HepG2 (cell line): ENCODE results near the gene TK2. TPM values are rescaled to one million over a fixed set of nuclear protein-coding genes. Genes with fewer than 3 reads are reported as not detected.
A peak's percentile ranks its signal among the peaks of the same experiment; 100 is the strongest.

Source experiments
- ATAC-seq: fragments of 200-7000 bp; cut with Tn5 transposase; 3 replicates; pipeline ENCODE4 v1.9.1; 2020; ENCODE audit warnings: mild to moderate bottlenecking, moderate library complexity
- BruUV-seq: library from RNA; stranded (reverse); fragments of 400-500 nt; replicated peaks from 2 replicates; lab custom pipeline; 2021; lab: Mats Ljungman, UMichigan
- CTCF ChIA-PET: fragments of 300-600 bp; formaldehyde crosslinking; extraction: SDS; loops from one replicate; lab custom pipeline; 2021; ENCODE audit warnings: low total read pairs, inconsistent platforms, low intra/inter-chr PET ratio; lab: Yijun Ruan, JAX
- POLR2A ChIA-PET: fragments of 350-600 bp; sonication (Branson Sonifier 250); formaldehyde crosslinking; loops from one replicate; lab custom pipeline; 2020; ENCODE audit warnings: antibody characterized with exemption, inconsistent platforms; lab: Yijun Ruan, JAX
- DNase-seq: peaks from one replicate; pipeline ENCODE4 v3.0.0-alpha.2; 2015; ENCODE audit warnings: low spot score
- FAIRE-seq: peaks from 3 replicates; lab custom pipeline; 2011; peaks lifted over from hg19 to GRCh38; lab: Jason Lieb, UNC
- H2AFZ ChIP-seq: one replicate; pipeline ENCODE4 v1.6.1; 2011; ENCODE audit warnings: low read length, inconsistent platforms
- H3K27ac ChIP-seq: fragments of 300-600 bp; 3 replicates; pipeline ENCODE4 v1.8.0; 2011; ENCODE audit warnings: mixed run types, mild to moderate bottlenecking, mixed read lengths, low read length, inconsistent platforms; ENCODE audit not compliant: insufficient read depth; ENCODE audit errors: extremely low read length
- H3K27me3 ChIP-seq, 2 experiments: fragments of 200-600 bp in 1 of 2; 2 replicates in 1 of 2; 3 replicates in 1 of 2; pipeline versions ENCODE4 v1.6.0 to v1.8.0; 2011; ENCODE audit warnings: low read length in 2 of 2, mild to moderate bottlenecking in 2 of 2, moderate library complexity in 2 of 2, inconsistent platforms in 1 of 2; ENCODE audit not compliant: insufficient read depth in 2 of 2, control insufficient read depth in 1 of 2
- H3K36me3 ChIP-seq, 2 experiments: fragments of 200-600 bp in 1 of 2; replicated peaks in 1 of 2; 2 replicates in 1 of 2; 3 replicates in 1 of 2; pipeline versions ENCODE4 v1.5.1 to v1.8.0; 2011; ENCODE audit warnings: low read length in 2 of 2, inconsistent platforms in 1 of 2; ENCODE audit not compliant: insufficient read depth in 2 of 2, control insufficient read depth in 1 of 2
- H3K4me1 ChIP-seq: 2 replicates; pipeline ENCODE4 v1.5.1; 2012; ENCODE audit warnings: low read length, inconsistent platforms; ENCODE audit not compliant: insufficient read depth
- H3K4me2 ChIP-seq: 2 replicates; pipeline ENCODE4 v1.6.0; 2011; ENCODE audit warnings: low read depth, low read length, inconsistent platforms
- H3K4me3 ChIP-seq, 3 experiments: fragments of 200-600 bp in 1 of 3; sonication (generic), shearing (Covaris generic) in 1 of 3; replicated peaks in 1 of 3; 2 replicates each; pipeline ENCODE4 v1.5.1; 2011 to 2016; ENCODE audit warnings: low read length in 3 of 3, inconsistent platforms in 2 of 3, low read depth in 2 of 3, mild to moderate bottlenecking in 2 of 3, control low read depth in 1 of 3, mixed read lengths in 1 of 3; ENCODE audit not compliant: insufficient read depth in 1 of 3
- H3K79me2 ChIP-seq: one replicate; pipeline ENCODE4 v1.6.1; 2011; ENCODE audit warnings: low read length, inconsistent platforms; ENCODE audit not compliant: insufficient read depth
- H3K9ac ChIP-seq: 2 replicates; pipeline ENCODE4 v1.6.0; 2011; ENCODE audit warnings: mild to moderate bottlenecking, low read depth, low read length, inconsistent platforms; ENCODE audit not compliant: insufficient read depth
- H3K9me3 ChIP-seq: 2 replicates; pipeline ENCODE4 v1.5.1; 2012; ENCODE audit warnings: mild to moderate bottlenecking, low read length
- H4K20me1 ChIP-seq: 2 replicates; pipeline ENCODE4 v1.6.0; 2011; ENCODE audit warnings: inconsistent platforms, mild to moderate bottlenecking, low read length, moderate library complexity; ENCODE audit not compliant: insufficient read depth
- CHCHD3 ChIP-seq: sonication (generic); formaldehyde crosslinking; IDR thresholded peaks from 2 replicates; pipeline ENCODE4 v1.8.0; 2022; ENCODE audit warnings: mild to moderate bottlenecking, missing genetic modification reagents, moderate library complexity
- E2F1 ChIP-seq: sonication (generic); formaldehyde crosslinking; IDR thresholded peaks from 2 replicates; pipeline ENCODE4 v1.5.0; 2020; ENCODE audit warnings: missing genetic modification reagents
- MAFK ChIP-seq, 2 experiments: IDR thresholded peaks in 1 of 2; conservative IDR thresholded peaks in 1 of 2; 2 replicates each; pipeline ENCODE4 v1.6.1; 2011; ENCODE audit warnings: improper control_type of control experiment in 2 of 2, low read length in 2 of 2
- POGZ ChIP-seq: sonication (generic); formaldehyde crosslinking; IDR thresholded peaks from 2 replicates; pipeline ENCODE4 v1.4.0; 2020; ENCODE audit warnings: mild to moderate bottlenecking, missing genetic modification reagents
- ZNF317 ChIP-seq: sonication (generic); formaldehyde crosslinking; IDR thresholded peaks from 2 replicates; pipeline ENCODE4 v1.5.0; 2020; ENCODE audit warnings: mild to moderate bottlenecking, missing genetic modification reagents
- WGBS: methylation state at CpG from one replicate; pipeline ENCODE4 v1.1.6; 2017; ENCODE audit warnings: low lambda C conversion rate; 5-methylcytosine and 5-hydroxymethylcytosine counted together
- in situ Hi-C: cut with HindIII; loops from 2 replicates; pipeline ENCODE4 v1.10.0; 2017; ENCODE audit warnings: low pct_unique_long_range_greater_than_20kb; ENCODE audit not compliant: extremely low pct_ligation_motif_present
- intact Hi-C: fragments of 100-400 bp; cut with micrococcal nuclease; formaldehyde crosslinking; loops from one replicate; pipeline ENCODE4 v1.10.0; 2022; ENCODE audit not compliant: unreplicated experiment
- polyA plus RNA-seq, 8 experiments: library from polyadenylated mRNA; depleted of rRNA in 3 of 8; stranded (reverse) in 7 of 8; unstranded in 1 of 8; fragments of >200 nt; fragmentation: Illumina TruSeq in 4 of 8; extraction: Trizol in 4 of 8; gene quantifications; 2 replicates each; pipeline versions ENCODE4 v1.2.1 to v1.2.3, GENCODE V29; 2011 to 2016; ENCODE audit warnings: low read depth in 4 of 8, missing spikeins in 1 of 8, mixed read lengths in 1 of 8; ENCODE audit not compliant: insufficient read depth in 1 of 8
- total RNA-seq, 5 experiments: library from RNA; depleted of rRNA; stranded (reverse); fragments of >200 nt; fragmentation: Illumina TruSeq; extraction: Trizol; gene quantifications; 2 replicates each; pipeline ENCODE4 v1.2.3, GENCODE V29; 2016; ENCODE audit warnings: low read depth in 1 of 5
- TF ChIP-seq, protein P1 (sequence below): fragments of 450-650 bp; IDR thresholded peaks from 2 replicates; pipeline ENCODE4 v1.6.1; 2016
- TF ChIP-seq, protein P2 (sequence below): sonication (generic); formaldehyde crosslinking; IDR thresholded peaks from 2 replicates; pipeline ENCODE4 v1.5.1; 2020; ENCODE audit warnings: missing genetic modification reagents, mild to moderate bottlenecking, borderline replicate concordance
- TF ChIP-seq, protein P3 (sequence below), 2 experiments: sonication (generic) in 1 of 2; formaldehyde crosslinking in 1 of 2; IDR thresholded peaks; 2 replicates each; pipeline versions ENCODE4 v1.6.1 to v1.9.0; 2014 to 2022; ENCODE audit warnings: antibody characterized with exemption in 1 of 2, borderline replicate concordance in 1 of 2, inconsistent platforms in 1 of 2, low read depth in 1 of 2, missing genetic modification reagents in 1 of 2
- TF ChIP-seq, protein P4 (sequence below): sonication (generic); formaldehyde crosslinking; IDR thresholded peaks from 2 replicates; pipeline ENCODE4 v1.4.0; 2020; ENCODE audit warnings: missing genetic modification reagents

TK2 gene
- total and polyA plus RNA-seq, 2 of the 13 experiments (the other 11 are each of a cell fraction or from before 2014, with no cell fraction given): 18.7 to 21.0 TPM

- CTCF ChIA-PET: no interaction called here
- in situ Hi-C loops: no loop called here
- no TSS peak for BruUV-seq
- TF ChIP-seq ZNF317 (CRISPR knock-in tag): no peak
- TF ChIP-seq POGZ (CRISPR knock-in tag): no peak
- TF ChIP-seq, protein P1, sequence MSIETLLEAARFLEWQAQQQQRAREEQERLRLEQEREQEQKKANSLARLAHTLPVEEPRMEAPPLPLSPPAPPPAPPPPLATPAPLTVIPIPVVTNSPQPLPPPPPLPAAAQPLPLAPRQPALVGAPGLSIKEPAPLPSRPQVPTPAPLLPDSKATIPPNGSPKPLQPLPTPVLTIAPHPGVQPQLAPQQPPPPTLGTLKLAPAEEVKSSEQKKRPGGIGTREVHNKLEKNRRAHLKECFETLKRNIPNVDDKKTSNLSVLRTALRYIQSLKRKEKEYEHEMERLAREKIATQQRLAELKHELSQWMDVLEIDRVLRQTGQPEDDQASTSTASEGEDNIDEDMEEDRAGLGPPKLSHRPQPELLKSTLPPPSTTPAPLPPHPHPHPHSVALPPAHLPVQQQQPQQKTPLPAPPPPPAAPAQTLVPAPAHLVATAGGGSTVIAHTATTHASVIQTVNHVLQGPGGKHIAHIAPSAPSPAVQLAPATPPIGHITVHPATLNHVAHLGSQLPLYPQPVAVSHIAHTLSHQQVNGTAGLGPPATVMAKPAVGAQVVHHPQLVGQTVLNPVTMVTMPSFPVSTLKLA: peak; percentile 42
- TF ChIP-seq E2F1: no peak
- TF ChIP-seq, protein P2, sequence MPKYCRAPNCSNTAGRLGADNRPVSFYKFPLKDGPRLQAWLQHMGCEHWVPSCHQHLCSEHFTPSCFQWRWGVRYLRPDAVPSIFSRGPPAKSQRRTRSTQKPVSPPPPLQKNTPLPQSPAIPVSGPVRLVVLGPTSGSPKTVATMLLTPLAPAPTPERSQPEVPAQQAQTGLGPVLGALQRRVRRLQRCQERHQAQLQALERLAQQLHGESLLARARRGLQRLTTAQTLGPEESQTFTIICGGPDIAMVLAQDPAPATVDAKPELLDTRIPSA (CRISPR knock-in tag): no peak
- TF ChIP-seq, protein P3, sequence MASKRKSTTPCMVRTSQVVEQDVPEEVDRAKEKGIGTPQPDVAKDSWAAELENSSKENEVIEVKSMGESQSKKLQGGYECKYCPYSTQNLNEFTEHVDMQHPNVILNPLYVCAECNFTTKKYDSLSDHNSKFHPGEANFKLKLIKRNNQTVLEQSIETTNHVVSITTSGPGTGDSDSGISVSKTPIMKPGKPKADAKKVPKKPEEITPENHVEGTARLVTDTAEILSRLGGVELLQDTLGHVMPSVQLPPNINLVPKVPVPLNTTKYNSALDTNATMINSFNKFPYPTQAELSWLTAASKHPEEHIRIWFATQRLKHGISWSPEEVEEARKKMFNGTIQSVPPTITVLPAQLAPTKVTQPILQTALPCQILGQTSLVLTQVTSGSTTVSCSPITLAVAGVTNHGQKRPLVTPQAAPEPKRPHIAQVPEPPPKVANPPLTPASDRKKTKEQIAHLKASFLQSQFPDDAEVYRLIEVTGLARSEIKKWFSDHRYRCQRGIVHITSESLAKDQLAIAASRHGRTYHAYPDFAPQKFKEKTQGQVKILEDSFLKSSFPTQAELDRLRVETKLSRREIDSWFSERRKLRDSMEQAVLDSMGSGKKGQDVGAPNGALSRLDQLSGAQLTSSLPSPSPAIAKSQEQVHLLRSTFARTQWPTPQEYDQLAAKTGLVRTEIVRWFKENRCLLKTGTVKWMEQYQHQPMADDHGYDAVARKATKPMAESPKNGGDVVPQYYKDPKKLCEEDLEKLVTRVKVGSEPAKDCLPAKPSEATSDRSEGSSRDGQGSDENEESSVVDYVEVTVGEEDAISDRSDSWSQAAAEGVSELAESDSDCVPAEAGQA (IDR thresholded peaks at IDR 0.05; ENCODE audit: low read depth): no peak
- TF ChIP-seq, protein P3 (CRISPR knock-in tag; IDR thresholded peaks at IDR 0.05; ENCODE audit: borderline replicate concordance): no peak
- no peak for TF ChIP-seq CHCHD3 (CRISPR knock-in tag)
- TF ChIP-seq, protein P4, sequence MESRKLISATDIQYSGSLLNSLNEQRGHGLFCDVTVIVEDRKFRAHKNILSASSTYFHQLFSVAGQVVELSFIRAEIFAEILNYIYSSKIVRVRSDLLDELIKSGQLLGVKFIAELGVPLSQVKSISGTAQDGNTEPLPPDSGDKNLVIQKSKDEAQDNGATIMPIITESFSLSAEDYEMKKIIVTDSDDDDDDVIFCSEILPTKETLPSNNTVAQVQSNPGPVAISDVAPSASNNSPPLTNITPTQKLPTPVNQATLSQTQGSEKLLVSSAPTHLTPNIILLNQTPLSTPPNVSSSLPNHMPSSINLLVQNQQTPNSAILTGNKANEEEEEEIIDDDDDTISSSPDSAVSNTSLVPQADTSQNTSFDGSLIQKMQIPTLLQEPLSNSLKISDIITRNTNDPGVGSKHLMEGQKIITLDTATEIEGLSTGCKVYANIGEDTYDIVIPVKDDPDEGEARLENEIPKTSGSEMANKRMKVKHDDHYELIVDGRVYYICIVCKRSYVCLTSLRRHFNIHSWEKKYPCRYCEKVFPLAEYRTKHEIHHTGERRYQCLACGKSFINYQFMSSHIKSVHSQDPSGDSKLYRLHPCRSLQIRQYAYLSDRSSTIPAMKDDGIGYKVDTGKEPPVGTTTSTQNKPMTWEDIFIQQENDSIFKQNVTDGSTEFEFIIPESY (CRISPR knock-in tag): no peak
- peak; percentile 85 for TF ChIP-seq MAFK (conservative IDR thresholded peaks at IDR 0.05 in 1 of 2, IDR thresholded peaks at IDR 0.05 in 1 of 2; ENCODE audit: low read length in 2 of 2)
These were observed 10.1 kb downstream of the TK2 start for GRCh38 chr16:66539623-66540469.

More at GRCh38 chr16:66539623-66540469, 10.1 kb downstream of the TK2 start:
- FAIRE-seq (no peak), DNase-seq (no peak), ATAC-seq (peak; percentile 21; the same call in 2 of the 3 replicates)
- H4K20me1 ChIP-seq: no peaks in the 10 kb centered on the region
- H3K79me2 ChIP-seq: no peaks in the 10 kb centered on the region
- peaks cover 13% of the 10 kb centered on the region for H3K4me1 ChIP-seq
- no peak overlapping the region for H3K4me2 ChIP-seq
- no peaks in the 10 kb centered on the region for H3K27me3 ChIP-seq
- intact Hi-C loops: loop anchor here (5.0 kb wide), 1 partner anchor 1332 kb away; the partner anchor contains the start of gene EDC4
- peak overlapping the region; percentile 5 for H3K27ac ChIP-seq
- POLR2A ChIA-PET: interaction anchor here (1.1 to 1.4 kb wide), 2 partner anchors 13 to 19 kb away, joined by 4 to 5 read pairs; partner anchors contain the start of gene CKLF
- peaks cover 3 to 21% of the 10 kb centered on the region in 2 experiments; a peak in 3 of 5 replicates for H3K36me3 ChIP-seq
- H3K9ac ChIP-seq: no peak overlapping the region
- 96% methylated on average over 3 of the region's 3 CpGs for WGBS
- H3K4me3 ChIP-seq: no peak overlapping the region
- no peaks in the 10 kb centered on the region for H3K9me3 ChIP-seq
- H2AFZ ChIP-seq: no peak overlapping the region
